HG03095 (cell line): Measurements from ENCODE around the gene FAIM2.

ENCODE experiments used
- ATAC-seq: cut with Tn5 transposase; IDR thresholded peaks from one replicate; pipeline ENCODE4 v1.9.1; 2021; ENCODE audit warnings: moderate library complexity; ENCODE audit not compliant: unreplicated experiment

Gene FAIM2

GRCh38 chr12:49899286-49899843, 4.3 kb downstream of the FAIM2 start:
- no peak for ATAC-seq

GRCh38 chr12:49897276-49897675, 6.4 kb downstream of the FAIM2 start:
- ATAC-seq, result no peak

- ATAC-seq, result no peak
These were observed 7.9 kb downstream of the FAIM2 start for GRCh38 chr12:49895773-49896172.

- ATAC-seq, result no peak
These were observed 8.9 kb downstream of the FAIM2 start for GRCh38 chr12:49894751-49895148.

GRCh38 chr12:49893753-49894750, 9.6 kb downstream of the FAIM2 start:
- ATAC-seq, result no peak

- no peak for ATAC-seq
These were observed 10.9 kb downstream of the FAIM2 start for GRCh38 chr12:49892732-49893317.

- ATAC-seq, result no peak
These were observed 11.5 kb downstream of the FAIM2 start for GRCh38 chr12:49892084-49892731.

- ATAC-seq, result no peak
These were observed 12.2 kb downstream of the FAIM2 start for GRCh38 chr12:49891476-49891875.

- no peak for ATAC-seq
These were observed 12.7 kb downstream of the FAIM2 start for GRCh38 chr12:49891012-49891411.

GRCh38 chr12:49890096-49890461, 13.6 kb downstream of the FAIM2 start:
- ATAC-seq, result no peak

- no peak for ATAC-seq
These were observed 14.2 kb downstream of the FAIM2 start for GRCh38 chr12:49889361-49890095.

- no peak for ATAC-seq
These were observed 15.1 kb downstream of the FAIM2 start for GRCh38 chr12:49888461-49889151.

- no peak for ATAC-seq
These were observed 15.9 kb downstream of the FAIM2 start for GRCh38 chr12:49887536-49888401.

GRCh38 chr12:49887091-49887490, 16.6 kb downstream of the FAIM2 start:
- no peak for ATAC-seq

GRCh38 chr12:49885663-49886461, 17.8 kb downstream of the FAIM2 start:
- ATAC-seq, result no peak

- ATAC-seq, result no peak
These were observed 18.6 kb downstream of the FAIM2 start for GRCh38 chr12:49885118-49885517.

GRCh38 chr12:49882851-49883464, 20.7 kb downstream of the FAIM2 start:
- no peak for ATAC-seq

GRCh38 chr12:49882248-49882850, 21.4 kb downstream of the FAIM2 start:
- ATAC-seq, result no peak
